A549 (cell line): ENCODE data around the gene BCAS3. TPM values are rescaled to one million over a fixed set of nuclear protein-coding genes. Genes with fewer than 3 reads are reported as not detected.
A peak's percentile ranks its signal among the peaks of the same experiment; 100 is the strongest.

Experiments used
- ATAC-seq, 2 experiments: fragments of 200-7000 bp in 1 of 2; fragments of >200 bp in 1 of 2; cut with Nextera tagmentation in 1 of 2; cut with Tn5 transposase in 1 of 2; 3 replicates each; pipeline versions ENCODE4 v1.8.0 to v1.9.1; 2018 to 2020; ENCODE audit warnings: mild to moderate bottlenecking in 1 of 2, moderate library complexity in 1 of 2
- CTCF ChIA-PET: fragments of 300-600 bp; sonication (Branson Sonifier 250); formaldehyde crosslinking; extraction: SDS; loops from one replicate; lab custom pipeline; 2021; ENCODE audit warnings: antibody characterized with exemption, inconsistent platforms; lab: Yijun Ruan, JAX
- POLR2A ChIA-PET: fragments of 350-600 bp; formaldehyde crosslinking; extraction: SDS; loops from one replicate; lab custom pipeline; 2021; ENCODE audit warnings: antibody characterized with exemption, inconsistent platforms; lab: Yijun Ruan, JAX
- DNase-seq, 2 experiments: peaks; one replicate each; pipeline versions ENCODE4 v3.0.0 to v3.0.0-alpha.2; 2011 to 2016; ENCODE audit warnings: low read depth in 1 of 2, low spot score in 1 of 2
- FAIRE-seq: peaks from 2 replicates; lab custom pipeline; 2011; peaks lifted over from hg19 to GRCh38; lab: Jason Lieb, UNC
- H3K27ac ChIP-seq, 2 experiments: fragments of >200 bp; sonication (Bioruptor Twin); formaldehyde crosslinking; 3 replicates each; pipeline ENCODE4 v1.5.1; 2016 to 2017
- H3K4me1 ChIP-seq: fragments of >200 bp; sonication (Bioruptor Twin); formaldehyde crosslinking; 3 replicates; pipeline ENCODE4 v1.6.1; 2016
- H3K4me2 ChIP-seq: fragments of >200 bp; sonication (Bioruptor Twin); formaldehyde crosslinking; 3 replicates; pipeline ENCODE4 v1.6.1; 2016
- H3K4me3 ChIP-seq: fragments of >200 bp; sonication (Bioruptor Twin); formaldehyde crosslinking; 3 replicates; pipeline ENCODE4 v1.5.1; 2016
- H3K9me3 ChIP-seq: fragments of >200 bp; sonication (Bioruptor Twin); formaldehyde crosslinking; 3 replicates; pipeline ENCODE4 v1.6.1; 2016
- ATOH8 ChIP-seq: fragments of 250-450 bp; sonication (Bioruptor Pico); IDR thresholded peaks from 2 replicates; pipeline ENCODE4 v1.5.0; 2020; ENCODE audit warnings: low read depth, mild to moderate bottlenecking, moderate library complexity
- BHLHE40 ChIP-seq: IDR thresholded peaks from 2 replicates; pipeline ENCODE4 v1.6.1; 2012; ENCODE audit warnings: low read depth, low read length, inconsistent platforms
- CBX2 ChIP-seq: fragments of 200-600 bp; sonication (generic); IDR thresholded peaks from 2 replicates; pipeline ENCODE4 v1.6.1; 2016; ENCODE audit warnings: low read depth, mild to moderate bottlenecking, borderline replicate concordance
- CHD4 ChIP-seq: fragments of 200-600 bp; sonication (generic); IDR thresholded peaks from 2 replicates; pipeline ENCODE4 v1.6.1; 2016; ENCODE audit warnings: antibody characterized with exemption, mild to moderate bottlenecking, borderline replicate concordance
- CTCF ChIP-seq: fragments of >200 bp; sonication (Bioruptor Twin); formaldehyde crosslinking; IDR thresholded peaks from 3 replicates; pipeline ENCODE4 v1.5.1; 2016
- E2F6 ChIP-seq: IDR thresholded peaks from 2 replicates; pipeline ENCODE4 v1.6.1; 2012; ENCODE audit warnings: low read depth, borderline replicate concordance
- EHF ChIP-seq: fragments of 250-450 bp; sonication (Bioruptor Pico); IDR thresholded peaks from 2 replicates; pipeline ENCODE4 v1.5.0; 2020; ENCODE audit warnings: mild to moderate bottlenecking
- EP300 ChIP-seq, 2 experiments: fragments of >200 bp; sonication (Bioruptor Twin); formaldehyde crosslinking; IDR thresholded peaks; 2 replicates in 1 of 2; 3 replicates in 1 of 2; pipeline ENCODE4 v1.6.1; 2016 to 2017
- FOSL2 ChIP-seq, 2 experiments: fragments of 450-650 bp in 1 of 2; fragments of >200 bp in 1 of 2; sonication (Bioruptor Twin) in 1 of 2; formaldehyde crosslinking; IDR thresholded peaks; 2 replicates each; pipeline versions ENCODE4 v1.5.0 to v1.6.1; 2016 to 2020; ENCODE audit warnings: mild to moderate bottlenecking in 1 of 2, moderate library complexity in 1 of 2
- GATA3 ChIP-seq: IDR thresholded peaks from 2 replicates; pipeline ENCODE4 v1.6.1; 2012; ENCODE audit warnings: borderline replicate concordance
- HDAC2 ChIP-seq: fragments of 200-600 bp; sonication (generic); IDR thresholded peaks from 2 replicates; pipeline ENCODE4 v1.6.1; 2016
- HMGXB4 ChIP-seq: fragments of 250-450 bp; sonication (Bioruptor Pico); IDR thresholded peaks from 2 replicates; pipeline ENCODE4 v1.5.0; 2021; ENCODE audit warnings: mild to moderate bottlenecking, moderate library complexity, borderline replicate concordance
- JUNB ChIP-seq: fragments of >200 bp; sonication (Bioruptor Twin); formaldehyde crosslinking; IDR thresholded peaks from 2 replicates; pipeline ENCODE4 v1.6.1; 2016
- KDM1A ChIP-seq: fragments of 200-600 bp; sonication (generic); IDR thresholded peaks from 2 replicates; pipeline ENCODE4 v1.6.1; 2016; ENCODE audit warnings: low read depth, mild to moderate bottlenecking
- KDM5A ChIP-seq: fragments of 200-600 bp; sonication (generic); IDR thresholded peaks from 2 replicates; pipeline ENCODE4 v1.6.1; 2016; ENCODE audit warnings: antibody characterized with exemption, mild to moderate bottlenecking
- MYC ChIP-seq: IDR thresholded peaks from 2 replicates; pipeline ENCODE4 v1.6.1; 2012; ENCODE audit warnings: mild to moderate bottlenecking, inconsistent platforms, low read length, improper control_type of control experiment, borderline replicate concordance
- NFE2L2 ChIP-seq: fragments of 150-350 bp; conservative IDR thresholded peaks from 2 replicates; pipeline ENCODE4 v1.6.1; 2014; ENCODE audit warnings: low read length
- NR3C1 ChIP-seq: fragments of >200 bp; sonication (Bioruptor Twin); formaldehyde crosslinking; IDR thresholded peaks from 3 replicates; pipeline ENCODE4 v1.6.1; 2017
- PBX3 ChIP-seq: IDR thresholded peaks from 2 replicates; pipeline ENCODE4 v1.6.1; 2012
- PHF8 ChIP-seq: fragments of 200-600 bp; sonication (generic); IDR thresholded peaks from 2 replicates; pipeline ENCODE4 v1.6.1; 2016; ENCODE audit warnings: low read depth, mild to moderate bottlenecking, antibody characterized with exemption, moderate library complexity, borderline replicate concordance
- POLR2A ChIP-seq: IDR thresholded peaks from 2 replicates; pipeline ENCODE4 v1.6.1; 2012; ENCODE audit warnings: mild to moderate bottlenecking, low read length
- RAD21 ChIP-seq, 2 experiments: fragments of >200 bp in 1 of 2; sonication (Bioruptor Twin) in 1 of 2; formaldehyde crosslinking in 1 of 2; IDR thresholded peaks in 1 of 2; conservative IDR thresholded peaks in 1 of 2; 2 replicates in 1 of 2; 3 replicates in 1 of 2; pipeline ENCODE4 v1.6.1; 2012 to 2018; ENCODE audit warnings: inconsistent platforms in 1 of 2
- RARB ChIP-seq: fragments of 250-450 bp; sonication (Bioruptor Pico); IDR thresholded peaks from 2 replicates; pipeline ENCODE4 v1.8.0; 2021; ENCODE audit warnings: mild to moderate bottlenecking, moderate library complexity
- TFCP2L1 ChIP-seq: fragments of 250-450 bp; sonication (Bioruptor Pico); IDR thresholded peaks from 2 replicates; pipeline ENCODE4 v1.5.0; 2021; ENCODE audit warnings: mild to moderate bottlenecking
- USF2 ChIP-seq: fragments of 450-650 bp; IDR thresholded peaks from 2 replicates; pipeline ENCODE4 v1.6.1; 2014; ENCODE audit warnings: antibody characterized with exemption
- ZFP36 ChIP-seq: fragments of 450-650 bp; IDR thresholded peaks from 2 replicates; pipeline ENCODE4 v1.6.1; 2014; ENCODE audit warnings: borderline replicate concordance; ENCODE audit not compliant: partially characterized antibody
- WGBS: methylation state at CpG from one replicate; pipeline ENCODE4 v1.1.6; 2017; ENCODE audit errors: missing lambda C conversion rate; 5-methylcytosine and 5-hydroxymethylcytosine counted together
- polyA plus RNA-seq, 4 experiments: library from polyadenylated mRNA; depleted of rRNA in 3 of 4; stranded (reverse); fragments of >200 nt; fragmentation: RNase III in 1 of 4; extraction: RNeasy Plus Mini Kit Qiagen cat#74134 plus additional on column Dnase treatment in 1 of 4; gene quantifications; 2 replicates in 3 of 4; 3 replicates in 1 of 4; pipeline ENCODE4 v1.2.3, GENCODE V29; 2011 to 2017

Gene BCAS3
- polyA plus RNA-seq, 2 of the 4 experiments (the other 2 are of a cell fraction): 14.7 to 43.4 TPM

GRCh38 chr17:61174310-61174709 lies 496.7 kb downstream of the BCAS3 start:
- Histone ChIP-seq H3K27ac (no peak overlapping the region), H3K4me3 (no peak overlapping the region), H3K9me3 (no peaks in the 10 kb centered on the region), H3K4me2 (no peak overlapping the region), H3K4me1 (no peaks in the 10 kb centered on the region)
- FAIRE-seq: peak; percentile 90
- 87% methylated on average over 1 of the region's 1 CpG for WGBS
- ChIA-PET POLR2A (no interaction called here), CTCF (interaction anchor here (1.0 to 2.1 kb wide), 5 partner anchors 13 to 238 kb away, joined by 3 to 5 read pairs (median 4); no protein-coding TSS in a partner anchor)
- no peak for TF ChIP-seq MYC
- no peak for DNase-seq
- ATAC-seq: no peak

GRCh38 chr17:61175298-61176142 lies 497.9 kb downstream of the BCAS3 start:
- POLR2A ChIA-PET: no interaction called here
- ATAC-seq (no peak), DNase-seq (no peak), FAIRE-seq (no peak)
- WGBS: 68% methylated on average over 4 of the region's 4 CpGs
- H3K4me1 ChIP-seq: no peaks in the 10 kb centered on the region
- no peak overlapping the region for H3K27ac ChIP-seq
- CTCF ChIA-PET: interaction anchor here (0.9 to 2.1 kb wide), 11 partner anchors 10 to 237 kb away, joined by 3 to 5 read pairs (median 3); no protein-coding TSS in a partner anchor
- H3K4me2 ChIP-seq: no peak overlapping the region
- H3K9me3 ChIP-seq: no peaks in the 10 kb centered on the region
- no peak overlapping the region for H3K4me3 ChIP-seq
- no peak for TF ChIP-seq TFCP2L1 (CRISPR knock-in tag)
- TF ChIP-seq POLR2A: no peak
- TF ChIP-seq EHF (CRISPR knock-in tag): no peak
- TF ChIP-seq HDAC2: no peak
- no peak for TF ChIP-seq CTCF
- no peak for TF ChIP-seq CHD4
- no peak for TF ChIP-seq EP300 (IDR thresholded peaks at IDR 0.05)
- TF ChIP-seq JUNB: no peak
- no peak for TF ChIP-seq NR3C1
- TF ChIP-seq BHLHE40: no peak
- no peak for TF ChIP-seq RARB (CRISPR knock-in tag)

GRCh38 chr17:61177351-61177750 lies 499.7 kb downstream of the BCAS3 start:
- Histone ChIP-seq H3K27ac (no peak overlapping the region), H3K4me1 (no peaks in the 10 kb centered on the region), H3K4me2 (no peak overlapping the region), H3K4me3 (no peak overlapping the region), H3K9me3 (no peaks in the 10 kb centered on the region)
- 94% methylated on average over 2 of the region's 2 CpGs for WGBS
- no peak for TF ChIP-seq FOSL2 (IDR thresholded peaks at IDR 0.05)
- TF ChIP-seq FOSL2 (CRISPR knock-in tag; IDR thresholded peaks at IDR 0.05): no peak
- no peak for TF ChIP-seq ZFP36
- TF ChIP-seq PBX3: no peak
- TF ChIP-seq PHF8: no peak
- no peak for TF ChIP-seq BHLHE40
- TF ChIP-seq HMGXB4 (CRISPR knock-in tag): no peak
- TF ChIP-seq KDM5A: no peak
- no peak for TF ChIP-seq KDM1A
- TF ChIP-seq RAD21 (conservative IDR thresholded peaks at IDR 0.05 in 1 of 2, IDR thresholded peaks at IDR 0.05 in 1 of 2): no peak
- TF ChIP-seq NFE2L2: no peak
- no peak for TF ChIP-seq GATA3
- TF ChIP-seq USF2: no peak
- no peak for TF ChIP-seq E2F6
- no peak for TF ChIP-seq ATOH8 (CRISPR knock-in tag)
- no peak for TF ChIP-seq CBX2
- TF ChIP-seq CHD4: no peak
- ChIA-PET CTCF (interaction anchor here (1.5 kb wide), 1 partner anchor 16 kb away, joined by 3 read pairs; no protein-coding TSS in a partner anchor), POLR2A (no interaction called here)
- ATAC-seq (no peak), FAIRE-seq (peak; percentile 36), DNase-seq (no peak)
